HG03575 (cell line): Measurements from ENCODE around the gene RAB34.

Experiments used
- ATAC-seq: cut with Tn5 transposase; IDR thresholded peaks from one replicate; pipeline ENCODE4 v1.9.1; 2021; ENCODE audit not compliant: unreplicated experiment, insufficient number of reproducible peaks, low FRiP score; ENCODE audit errors: extremely low read depth

RAB34 gene

GRCh38 chr17:28717578-28718332, at the start of gene RAB34:
RAB34 (minus strand) TSS chr17:28717868; CDS start chr17:28717266, 602 bp downstream.
- ATAC-seq = no peak

- no peak for ATAC-seq
Measured at GRCh38 chr17:28765038-28765437, 47.4 kb upstream of the RAB34 start.

GRCh38 chr17:28763804-28764266, 46.2 kb upstream of the RAB34 start:
- no peak for ATAC-seq

DNA sequence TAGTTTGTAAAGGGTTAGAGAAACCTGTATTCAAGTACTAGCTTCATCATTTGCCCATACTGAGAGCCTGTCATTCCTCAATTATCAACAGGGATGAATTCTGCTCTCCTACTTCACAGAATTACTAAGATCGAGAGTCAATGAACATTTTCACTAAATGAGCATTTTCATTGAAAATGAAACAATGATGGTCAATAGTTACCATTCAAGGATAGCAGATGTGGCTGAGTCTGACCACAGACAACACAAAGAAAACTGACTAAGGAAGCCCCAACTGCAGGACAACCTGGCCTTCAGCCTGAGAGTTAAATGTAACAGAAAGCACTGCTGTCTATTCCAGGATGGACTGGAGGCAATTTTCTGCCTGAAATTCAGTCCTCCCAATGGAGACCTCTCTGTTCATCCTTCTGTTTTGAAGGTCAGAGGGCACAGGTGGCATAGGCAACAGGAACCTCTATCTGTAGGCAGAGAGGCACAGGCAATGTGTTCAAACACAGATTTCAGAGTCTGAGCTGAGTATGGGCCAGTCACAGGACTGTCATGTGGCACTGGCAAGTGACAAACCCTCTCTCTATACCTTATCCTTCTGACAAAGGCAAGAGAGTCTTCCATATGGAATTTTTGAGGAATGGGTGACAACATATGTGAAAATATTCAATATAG, 45.6 kb upstream of the RAB34 start:
- ATAC-seq = no peak

DNA sequence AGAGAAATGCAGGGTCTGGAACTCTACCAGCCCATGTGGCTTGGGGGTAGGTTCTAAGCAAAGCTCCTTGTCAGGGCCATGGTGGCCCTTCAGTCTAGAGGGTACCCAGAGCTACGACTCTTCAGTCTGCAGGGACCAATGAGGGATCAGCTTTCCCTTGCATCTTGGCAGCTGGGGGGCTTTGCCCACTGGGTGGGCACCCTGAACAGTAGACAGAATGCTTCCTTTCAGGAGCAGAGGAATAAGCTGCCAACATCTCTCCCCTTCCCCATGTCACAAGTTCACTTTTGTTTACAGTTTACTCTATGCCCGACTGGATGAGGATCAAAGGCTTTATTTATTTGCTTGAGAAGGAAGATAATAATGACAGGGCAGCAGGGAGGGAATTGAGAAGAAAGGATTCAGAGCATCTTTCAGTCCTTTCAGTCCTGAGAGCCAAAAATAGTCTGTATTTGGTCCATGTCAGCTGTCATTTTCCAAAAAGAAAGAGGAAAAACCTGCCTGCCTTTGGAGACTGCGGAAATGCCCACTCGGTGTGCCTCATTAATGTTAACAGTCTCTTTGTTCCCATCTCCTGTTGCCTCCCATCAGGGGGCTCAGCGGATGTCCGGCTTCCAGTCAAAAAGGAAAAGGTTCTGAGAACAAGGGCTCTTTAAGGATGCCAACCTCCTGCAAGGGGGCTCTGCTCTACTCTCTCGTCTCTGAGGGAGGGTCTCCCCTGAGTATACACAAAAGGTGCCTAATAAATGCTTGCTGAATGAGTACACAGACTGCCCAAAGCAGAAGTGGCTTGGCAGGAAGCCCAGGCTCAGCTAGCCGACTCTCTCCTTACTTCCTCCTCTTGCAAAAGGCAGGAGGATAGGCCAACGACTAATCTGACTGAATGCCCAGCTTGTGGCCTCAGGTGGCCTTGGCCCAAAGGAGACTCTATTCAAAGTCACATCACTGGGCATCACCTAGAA, 43.2 kb upstream of the RAB34 start:
- no peak for ATAC-seq

DNA sequence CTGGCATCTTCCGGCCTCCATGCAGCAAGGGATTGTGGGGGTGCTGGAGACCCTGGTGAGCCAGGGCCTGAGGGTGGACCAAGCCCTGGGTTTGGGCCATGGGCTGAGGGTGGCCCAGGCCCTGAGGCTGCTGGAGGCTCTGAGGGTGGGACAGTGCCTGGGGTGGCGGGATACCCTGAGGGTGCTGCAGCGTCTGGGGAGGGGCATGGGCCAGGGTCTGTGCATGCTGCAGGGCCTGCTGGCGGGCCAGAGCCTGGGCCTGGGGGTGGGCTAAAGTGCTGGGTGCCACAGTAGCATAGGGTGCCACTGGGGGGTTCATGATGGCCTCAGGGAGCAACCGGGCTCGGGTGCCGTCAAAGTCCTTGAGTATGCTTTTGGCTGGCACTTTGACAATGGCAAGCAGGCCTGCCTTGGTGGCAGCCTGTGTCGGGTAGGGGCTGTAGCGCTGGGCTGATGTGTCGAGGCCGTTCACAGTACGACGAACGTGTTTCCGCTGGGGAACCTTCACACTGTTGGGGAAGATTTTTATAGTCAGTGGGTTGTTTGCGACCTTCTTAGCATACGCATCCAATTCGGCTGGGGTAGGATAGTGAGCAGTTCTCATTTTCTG, 41.7 kb upstream of the RAB34 start:
- no peak for ATAC-seq

DNA sequence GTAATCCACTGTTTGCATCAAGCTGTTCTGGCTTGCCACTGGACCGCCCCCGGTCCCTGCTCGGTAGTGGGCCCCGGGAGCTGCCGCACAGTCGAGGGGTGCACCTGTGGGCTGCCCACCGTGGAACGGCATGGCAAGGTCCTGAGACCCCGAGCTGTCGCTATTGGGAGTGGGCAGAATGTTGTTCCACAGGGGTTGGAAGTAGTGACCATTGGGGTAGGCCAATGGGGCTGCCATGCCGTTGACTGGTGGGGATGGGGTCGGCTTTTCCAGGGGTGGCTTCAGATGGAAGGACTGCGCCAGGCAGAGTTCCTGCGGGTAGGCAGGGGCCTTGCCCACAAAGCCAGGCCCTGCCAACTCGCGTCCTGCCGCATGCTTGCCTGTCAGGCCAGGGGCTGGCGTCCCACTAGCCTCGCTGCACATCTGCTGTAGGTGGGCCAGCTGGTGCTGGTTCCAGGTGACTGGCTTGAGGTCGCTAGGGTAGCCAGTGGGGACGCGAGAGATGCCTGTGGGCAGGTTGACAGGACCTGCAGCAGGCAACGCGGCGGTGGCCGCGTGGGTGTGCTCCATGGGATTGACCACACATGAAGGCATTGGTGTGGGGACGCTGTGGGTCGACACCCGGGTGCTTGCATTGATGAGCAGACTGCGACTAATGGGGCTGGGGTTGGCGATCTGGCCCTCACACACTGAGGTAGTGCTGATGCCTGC, 40.9 kb upstream of the RAB34 start:
- no peak for ATAC-seq

GRCh38 chr17:28756049-28756804, 38.6 kb upstream of the RAB34 start:
- no peak for ATAC-seq

DNA sequence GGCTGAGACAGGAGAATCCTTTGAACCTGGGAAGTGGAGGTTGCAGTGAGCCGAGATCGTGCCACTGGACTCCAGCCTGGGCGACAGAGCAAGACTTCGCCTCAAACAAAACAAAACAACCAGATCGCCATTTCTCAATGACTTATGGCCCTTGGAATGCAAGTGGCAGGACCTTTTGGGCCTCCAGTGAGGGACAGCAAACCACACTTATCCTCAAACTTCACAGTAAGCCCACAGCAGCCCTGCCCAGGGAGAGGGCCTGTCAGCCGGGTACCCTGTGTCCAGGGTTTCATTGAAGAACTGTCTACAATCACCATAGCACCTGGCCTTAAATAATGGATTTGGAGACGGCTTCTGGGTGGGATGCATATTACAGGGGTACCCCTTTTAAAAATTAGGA, 37.8 kb upstream of the RAB34 start:
- ATAC-seq = no peak

DNA sequence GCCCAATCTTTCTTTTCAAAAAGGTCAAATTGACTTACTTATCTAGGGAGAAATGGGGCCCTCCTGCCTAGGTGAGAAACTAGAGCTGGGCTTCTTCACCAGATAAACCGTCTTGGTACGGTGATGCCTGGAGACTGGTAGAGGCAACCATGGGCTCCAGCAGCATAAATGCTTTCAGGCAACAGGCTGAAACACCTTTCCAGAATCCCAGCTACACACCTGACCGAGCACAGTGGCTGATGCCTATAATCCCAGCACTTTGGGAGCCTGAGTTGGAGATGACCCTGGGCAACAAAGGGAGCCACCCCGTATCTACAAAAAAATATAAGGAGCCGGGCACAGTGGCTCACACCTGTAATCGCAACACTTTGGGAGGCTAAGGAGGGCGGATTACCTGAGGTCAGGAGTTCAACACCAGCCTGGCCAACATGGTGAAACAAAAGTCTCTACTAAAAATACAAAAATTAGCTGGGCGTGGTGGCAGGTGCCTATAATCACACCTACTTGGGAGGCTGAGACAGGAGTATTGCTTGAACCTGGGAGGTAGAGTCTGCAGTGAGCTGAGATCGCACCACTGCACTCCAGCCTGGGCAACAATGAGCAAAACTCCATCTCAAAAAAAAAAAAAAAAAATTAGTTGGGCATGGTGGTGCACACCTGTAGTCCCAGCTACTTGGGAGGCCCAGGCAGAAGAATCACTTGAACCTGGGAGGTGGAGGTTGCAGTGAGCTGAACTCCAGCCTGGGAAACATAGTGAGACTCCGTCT, 34.1 kb upstream of the RAB34 start:
- no peak for ATAC-seq

DNA sequence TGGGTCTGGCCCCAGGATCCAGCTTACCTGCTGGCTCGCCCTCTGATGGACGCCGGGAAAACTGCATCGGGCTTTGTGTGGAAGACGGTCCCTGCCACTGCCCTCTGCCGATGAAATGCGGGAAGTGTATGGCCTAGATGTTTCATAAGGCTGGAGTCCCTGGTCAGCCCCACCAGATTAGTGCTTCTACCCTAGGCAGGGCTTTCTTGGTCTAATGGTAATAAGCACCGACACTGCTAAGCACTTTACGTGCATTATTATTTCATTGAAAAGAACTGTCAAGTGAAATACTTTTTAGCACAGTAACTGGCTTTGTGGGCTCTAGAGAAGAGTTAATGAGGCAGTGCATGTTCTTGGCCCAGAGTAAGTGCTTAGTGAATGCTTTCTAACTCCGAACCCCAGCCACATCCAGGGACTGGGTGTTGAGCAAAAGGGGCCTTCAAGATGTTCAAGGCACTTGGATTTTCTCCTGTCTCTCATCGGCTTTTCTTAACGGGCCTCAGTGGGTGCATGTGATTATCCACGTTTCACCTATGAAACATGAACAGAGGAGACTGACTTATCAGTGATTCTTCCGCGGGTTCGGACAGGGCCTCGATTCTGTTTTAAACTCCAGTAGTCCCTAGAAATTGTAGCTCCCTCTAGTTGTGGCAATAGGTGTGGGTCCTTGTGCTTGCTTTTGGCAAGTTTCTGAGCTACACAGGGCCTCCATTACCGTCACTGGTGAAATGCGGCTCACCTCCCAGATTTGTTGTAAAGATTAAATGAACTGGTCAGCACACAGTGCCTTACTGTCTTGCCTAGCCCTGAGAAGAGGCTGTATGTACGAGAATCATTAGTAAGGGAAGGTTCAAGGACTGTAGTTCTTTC, 32.7 kb upstream of the RAB34 start:
- no peak for ATAC-seq

DNA sequence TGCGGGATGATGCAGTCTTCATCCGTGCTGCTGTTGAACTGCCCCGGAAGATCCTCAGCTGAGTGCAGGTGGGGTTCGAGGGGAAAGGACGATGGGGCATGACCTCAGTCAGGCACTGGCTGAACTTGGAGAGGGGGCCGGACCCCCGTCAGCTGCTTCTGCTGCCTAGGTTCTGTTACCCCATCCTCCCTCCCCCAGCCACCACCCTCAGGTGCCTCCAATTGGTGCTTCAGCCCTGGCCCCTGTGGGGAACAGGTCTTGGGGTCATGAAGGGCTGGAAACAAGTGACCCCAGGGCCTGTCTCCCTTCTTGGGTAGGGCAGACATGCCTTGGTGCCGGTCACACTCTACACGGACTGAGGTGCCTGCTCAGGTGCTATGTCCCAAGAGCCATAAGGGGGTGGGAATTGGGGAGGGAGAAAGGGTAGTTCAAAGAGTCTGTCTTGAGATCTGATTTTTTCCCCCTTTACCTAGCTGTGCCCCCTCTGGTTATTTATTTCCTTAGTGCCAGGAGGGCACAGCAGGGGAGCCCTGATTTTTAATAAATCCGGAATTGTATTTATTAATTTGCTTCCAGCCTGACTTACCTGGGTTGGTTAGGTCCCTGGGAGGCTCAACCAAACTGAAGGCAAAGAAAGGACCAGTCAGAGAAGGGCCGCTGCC, 32.0 kb upstream of the RAB34 start:
- no peak for ATAC-seq

DNA sequence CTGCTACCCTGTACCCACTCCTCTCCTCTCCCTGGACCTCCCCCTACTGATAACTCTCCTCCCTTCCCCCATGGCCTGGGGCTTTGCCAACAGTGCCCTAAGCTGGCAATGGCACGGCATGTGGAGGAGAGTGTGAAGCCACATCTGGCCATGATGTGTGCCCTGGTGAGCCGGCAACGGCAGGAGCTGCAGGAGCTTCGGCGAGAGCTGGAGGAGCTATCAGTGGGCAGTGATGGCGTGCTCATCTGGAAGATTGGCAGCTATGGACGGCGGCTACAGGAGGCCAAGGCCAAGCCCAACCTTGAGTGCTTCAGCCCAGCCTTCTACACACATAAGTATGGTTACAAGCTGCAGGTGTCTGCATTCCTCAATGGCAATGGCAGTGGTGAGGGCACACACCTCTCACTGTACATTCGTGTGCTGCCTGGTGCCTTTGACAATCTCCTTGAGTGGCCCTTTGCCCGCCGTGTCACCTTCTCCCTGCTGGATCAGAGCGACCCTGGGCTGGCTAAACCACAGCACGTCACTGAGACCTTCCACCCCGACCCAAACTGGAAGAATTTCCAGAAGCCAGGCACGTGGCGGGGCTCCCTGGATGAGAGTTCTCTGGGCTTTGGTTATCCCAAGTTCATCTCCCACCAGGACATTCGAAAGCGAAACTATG, 31.3 kb upstream of the RAB34 start:
- ATAC-seq = no peak

DNA sequence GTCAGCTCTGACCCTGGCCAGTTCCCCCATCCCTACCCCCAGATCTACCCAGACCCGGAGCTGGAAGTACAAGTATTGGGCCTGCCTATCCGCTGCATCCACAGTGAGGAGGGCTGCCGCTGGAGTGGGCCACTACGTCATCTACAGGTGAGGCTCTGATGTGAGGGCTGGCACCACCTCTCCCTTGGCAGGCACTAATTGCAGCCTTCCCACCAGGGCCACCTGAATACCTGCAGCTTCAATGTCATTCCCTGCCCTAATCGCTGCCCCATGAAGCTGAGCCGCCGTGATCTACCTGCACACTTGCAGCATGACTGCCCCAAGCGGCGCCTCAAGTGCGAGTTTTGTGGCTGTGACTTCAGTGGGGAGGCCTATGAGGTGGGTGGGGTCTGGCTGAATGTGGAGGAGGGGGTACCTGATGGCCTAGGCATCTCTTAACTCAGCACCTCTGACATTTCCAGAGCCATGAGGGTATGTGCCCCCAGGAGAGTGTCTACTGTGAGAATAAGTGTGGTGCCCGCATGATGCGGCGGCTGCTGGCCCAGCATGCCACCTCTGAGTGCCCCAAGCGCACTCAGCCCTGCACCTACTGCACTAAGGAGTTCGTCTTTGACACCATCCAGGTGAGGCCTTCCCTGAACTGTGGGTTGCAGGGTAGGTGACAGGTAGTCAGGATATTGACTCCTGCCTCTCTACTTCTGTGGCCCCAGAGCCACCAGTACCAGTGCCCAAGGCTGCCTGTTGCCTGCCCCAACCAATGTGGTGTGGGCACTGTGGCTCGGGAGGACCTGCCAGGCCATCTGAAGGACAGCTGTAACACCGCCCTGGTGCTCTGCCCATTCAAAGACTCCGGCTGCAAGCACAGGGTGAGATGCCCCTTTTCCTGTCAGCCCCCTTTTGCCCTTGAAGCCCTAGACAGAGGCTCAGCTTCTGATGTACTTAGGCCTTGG, 30.4 kb upstream of the RAB34 start:
- ATAC-seq = no peak
